Pons (tissue), 1 donor: ENCODE results near the gene DSG3.

Experiments
- DNase-seq: peaks from one replicate; pipeline ENCODE4 v3.0.0-alpha.2; 2016; ENCODE audit warnings: low spot score

Gene DSG3

GRCh38 chr18:31447530-31448191, at the start of gene DSG3:
TSS of gene DSG3 (plus strand) at chr18:31447741. CDS start at chr18:31447878, 137 bp downstream.
- DNase-seq: no peak

GRCh38 chr18:31398191-31398590, 49.4 kb upstream of the DSG3 start:
- no peak for DNase-seq

GRCh38 chr18:31399306-31400032, 48.1 kb upstream of the DSG3 start:
- DNase-seq: no peak

DNA sequence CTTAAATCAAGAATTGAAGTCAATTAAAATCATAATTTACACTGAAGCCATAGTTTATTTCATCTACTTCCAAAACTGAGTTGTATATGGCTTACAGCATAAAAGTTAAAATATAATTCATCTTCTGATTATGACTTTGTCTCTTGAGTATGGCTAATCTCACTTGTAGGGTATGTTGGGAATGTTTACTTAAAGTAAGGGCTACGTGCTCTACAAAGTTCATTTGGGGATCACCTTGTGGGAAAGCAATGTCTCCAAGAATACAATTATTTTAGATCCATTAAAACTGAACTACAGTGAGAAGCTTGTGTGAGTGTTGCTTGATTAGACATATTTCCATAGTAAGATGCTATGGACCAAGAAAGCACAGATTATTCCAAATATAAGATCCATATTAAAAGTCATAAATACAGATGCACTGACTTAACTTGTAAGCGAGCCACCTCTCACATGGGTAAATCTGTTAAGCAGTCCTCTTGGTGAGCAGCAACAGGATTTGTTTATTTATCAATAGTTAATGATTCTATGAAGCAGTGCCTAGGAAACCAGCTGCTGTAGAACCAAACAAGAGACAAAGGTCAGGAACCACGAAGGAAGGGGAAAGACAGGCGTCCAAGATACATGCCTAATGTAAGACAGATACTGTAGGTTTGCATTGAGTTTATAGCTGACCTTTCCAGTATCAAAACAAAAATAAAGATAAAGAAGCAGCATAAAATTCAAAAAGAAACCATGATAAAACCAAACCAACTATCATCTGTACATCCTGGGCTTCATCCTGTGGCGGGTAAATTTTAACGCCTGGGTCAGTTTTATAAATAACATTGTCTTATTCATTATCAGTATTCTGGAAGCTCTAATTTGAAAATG, 46.1 kb upstream of the DSG3 start:
- no peak for DNase-seq

GRCh38 chr18:31402026-31402373, 45.5 kb upstream of the DSG3 start:
- no peak for DNase-seq

DNA sequence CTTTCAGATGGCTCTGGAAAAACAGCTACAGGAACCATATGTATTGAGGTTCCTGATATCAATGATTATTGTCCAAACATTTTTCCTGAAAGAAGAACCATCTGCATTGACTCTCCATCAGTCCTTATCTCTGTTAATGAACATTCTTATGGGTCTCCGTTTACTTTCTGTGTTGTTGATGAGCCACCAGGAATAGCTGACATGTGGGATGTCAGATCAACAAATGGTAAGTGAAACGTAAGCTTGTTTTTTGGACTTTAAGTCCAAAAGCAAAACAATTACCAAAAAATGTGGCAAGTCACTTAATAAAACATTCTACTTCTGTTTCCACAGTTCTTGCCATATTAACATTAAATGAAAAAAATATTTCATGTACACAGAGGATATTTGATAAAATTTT, 44.1 kb upstream of the DSG3 start:
- no peak for DNase-seq

GRCh38 chr18:31407649-31408048, 39.9 kb upstream of the DSG3 start:
- no peak for DNase-seq

DNA sequence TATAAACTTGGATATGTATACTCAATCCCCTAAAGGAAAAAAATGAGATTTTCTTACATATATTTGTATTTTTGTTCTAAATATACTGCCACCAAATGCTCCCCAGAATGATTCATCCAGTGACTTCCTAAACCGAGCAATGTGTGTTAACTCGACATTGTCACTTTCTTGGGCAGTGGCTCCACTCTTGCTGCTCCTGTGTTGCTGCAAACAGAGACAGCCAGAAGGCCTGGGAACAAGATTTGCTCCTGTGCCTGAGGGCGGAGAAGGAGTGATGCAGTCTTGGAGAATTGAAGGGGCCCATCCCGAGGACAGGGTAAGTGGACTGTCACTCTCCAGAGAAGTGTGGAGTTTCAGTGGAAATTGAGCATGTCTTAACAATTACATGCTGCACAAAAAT, 38.3 kb upstream of the DSG3 start:
- no peak for DNase-seq

- DNase-seq: no peak
Measured at GRCh38 chr18:31410716-31411483, 36.6 kb upstream of the DSG3 start.

DNA sequence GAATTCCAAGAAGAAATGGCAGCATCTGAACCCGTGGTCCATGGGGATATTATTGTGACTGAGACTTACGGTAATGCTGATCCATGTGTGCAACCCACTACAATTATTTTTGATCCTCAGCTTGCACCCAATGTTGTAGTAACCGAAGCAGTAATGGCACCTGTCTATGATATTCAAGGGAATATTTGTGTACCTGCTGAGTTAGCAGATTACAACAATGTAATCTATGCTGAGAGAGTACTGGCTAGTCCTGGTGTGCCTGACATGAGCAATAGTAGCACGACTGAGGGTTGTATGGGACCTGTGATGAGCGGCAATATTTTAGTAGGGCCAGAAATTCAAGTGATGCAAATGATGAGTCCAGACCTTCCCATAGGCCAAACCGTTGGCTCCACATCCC, 34.4 kb upstream of the DSG3 start:
- no peak for DNase-seq

DNA sequence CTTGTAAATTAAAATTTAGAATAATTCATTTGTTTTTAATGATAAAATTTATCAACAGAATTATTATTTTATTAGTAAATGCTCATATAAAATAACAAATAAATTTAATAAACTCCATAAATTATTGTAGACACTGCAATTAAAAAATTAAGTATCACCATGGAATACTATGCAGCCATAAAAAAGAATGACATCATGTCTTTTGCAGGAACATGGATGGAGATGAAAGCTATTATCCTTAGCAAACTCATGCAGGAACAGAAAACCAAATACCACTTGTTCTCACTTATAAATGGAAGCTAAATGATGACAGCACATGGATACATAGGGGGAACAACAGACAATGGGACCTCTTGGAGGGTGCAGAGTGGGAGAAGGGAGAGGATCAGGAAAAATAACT, 29.7 kb upstream of the DSG3 start:
- DNase-seq: no peak

- DNase-seq: no peak
Measured at GRCh38 chr18:31419457-31419932, 28.0 kb upstream of the DSG3 start.

- DNase-seq: no peak
Measured at GRCh38 chr18:31420032-31420431, 27.5 kb upstream of the DSG3 start.

- no peak for DNase-seq
Measured at GRCh38 chr18:31420524-31420923, 27.0 kb upstream of the DSG3 start.

GRCh38 chr18:31424383-31424988, 23.1 kb upstream of the DSG3 start:
- no peak for DNase-seq

- DNase-seq: no peak
Measured at GRCh38 chr18:31426021-31426420, 21.5 kb upstream of the DSG3 start.

DNA sequence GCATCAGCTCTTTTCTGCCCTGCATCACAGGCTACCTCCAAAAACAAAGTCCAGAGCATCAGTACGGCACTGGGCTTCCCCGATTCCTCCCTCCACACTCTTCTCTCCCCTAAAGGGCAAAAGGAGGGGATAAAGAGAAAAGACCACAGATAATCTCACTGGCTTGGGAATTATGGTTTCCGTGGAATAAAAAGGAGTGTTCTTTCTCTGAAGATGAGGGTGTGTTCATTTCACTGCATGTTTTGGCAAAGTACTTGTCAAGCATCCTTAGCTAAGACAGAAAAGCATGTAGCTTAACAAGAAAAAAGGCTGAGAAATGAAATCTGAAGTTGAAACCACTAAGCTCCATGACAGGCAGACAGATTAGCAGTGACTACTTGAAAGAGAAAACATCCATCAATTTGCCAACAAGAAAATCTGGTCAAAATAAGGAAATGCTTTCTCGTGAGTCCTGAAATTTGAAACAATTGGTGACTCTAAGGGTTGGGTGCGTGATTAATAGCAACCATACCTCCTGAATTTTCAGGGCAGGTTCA, 20.6 kb upstream of the DSG3 start:
- no peak for DNase-seq

DNA sequence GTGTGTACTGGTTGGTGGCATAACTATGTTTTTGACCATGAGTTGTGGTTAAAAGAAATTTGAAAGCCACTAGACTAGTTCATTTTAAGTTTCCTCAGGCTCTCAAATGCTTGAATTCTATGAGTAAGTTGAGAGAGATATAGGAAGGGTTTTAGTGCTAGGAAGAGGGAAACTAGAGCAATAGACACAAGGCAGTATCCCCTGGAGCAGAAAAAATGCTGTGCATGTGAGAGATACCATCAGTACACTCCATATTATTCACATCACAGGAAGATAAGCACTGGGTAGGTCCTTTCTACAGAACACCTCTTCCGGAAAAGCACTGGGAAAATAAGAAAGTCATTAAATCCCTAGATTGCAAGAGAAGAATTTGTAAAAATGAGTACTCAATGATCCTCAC, 19.3 kb upstream of the DSG3 start:
- DNase-seq: no peak

- DNase-seq: no peak
Measured at GRCh38 chr18:31429623-31430022, 17.9 kb upstream of the DSG3 start.

- DNase-seq: no peak
Measured at GRCh38 chr18:31430072-31430471, 17.5 kb upstream of the DSG3 start.

- DNase-seq: no peak
Measured at GRCh38 chr18:31430554-31430953, 17.0 kb upstream of the DSG3 start.
